Left ventricle myocardium inferior (tissue), 1 donor: ENCODE results near the gene TMEM132D. TPM values are rescaled to one million over a fixed set of nuclear protein-coding genes. Genes with fewer than 3 reads are reported as not detected.

Source experiments
- DNase-seq: peaks from one replicate; pipeline ENCODE4 v3.0.0-alpha.2; 2020
- H3K27ac ChIP-seq: fragments of 200-600 bp; replicated peaks from 2 replicates; pipeline ENCODE4 v1.8.0; 2021
- H3K27me3 ChIP-seq: fragments of 200-600 bp; 2 replicates; pipeline ENCODE4 v1.8.0; 2021; ENCODE audit warnings: low read depth
- H3K36me3 ChIP-seq: fragments of 200-600 bp; 2 replicates; pipeline ENCODE4 v1.8.0; 2021
- H3K4me1 ChIP-seq: fragments of 200-600 bp; 2 replicates; pipeline ENCODE4 v1.8.0; 2021
- H3K4me3 ChIP-seq: fragments of 200-600 bp; 2 replicates; pipeline ENCODE4 v1.8.0; 2021; ENCODE audit warnings: mild to moderate bottlenecking, moderate library complexity
- H3K9me3 ChIP-seq: fragments of 200-600 bp; replicated peaks from 2 replicates; pipeline ENCODE4 v1.8.0; 2021
- intact Hi-C: fragments of 100-400 bp; cut with micrococcal nuclease; formaldehyde crosslinking; loops from one replicate; pipeline ENCODE4 v1.11.0; 2022
- total RNA-seq: library from RNA; stranded (reverse); fragmentation: NEBNext Ultra II Directional; extraction: Animal tissue kit (Norgen Biotek cat#: 25700); gene quantifications from one replicate; pipeline ENCODE4 v1.2.1, GENCODE V29; 2021
- TF ChIP-seq, protein P1 (sequence below): fragments of 200-600 bp; IDR thresholded peaks from 2 replicates; pipeline ENCODE4 v1.8.0; 2021; ENCODE audit warnings: antibody characterized with exemption, mild to moderate bottlenecking, borderline replicate concordance
- donor health status: DM: no; HTN: yes; CAD: no; lungs with severe emphysema.

The TMEM132D gene
- total RNA-seq, 1 donor from 2014 or later = not detected

DNA sequence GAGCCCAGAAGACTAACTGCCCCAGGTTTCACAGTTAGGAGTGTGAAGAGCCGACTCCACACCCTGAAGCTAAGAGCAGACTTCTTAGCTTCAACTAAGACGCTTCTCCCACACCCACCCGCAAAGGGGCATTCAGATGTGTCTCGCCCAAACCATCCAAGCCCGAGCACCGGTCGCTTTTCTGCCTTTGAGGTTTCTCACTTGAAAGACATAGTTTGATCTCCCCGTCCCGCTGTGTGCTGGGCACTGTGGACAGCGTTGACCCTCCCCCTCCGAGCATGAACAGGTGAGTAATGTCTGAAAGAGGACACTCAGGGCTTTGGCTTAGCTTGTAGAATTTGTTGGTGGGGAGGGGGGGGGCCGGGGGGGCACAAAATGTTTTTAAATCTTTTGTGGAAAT, 123.8 kb downstream of the TMEM132D start:
- no peak overlapping the region for H3K4me3 ChIP-seq
- H3K4me1 ChIP-seq = no peaks in the 10 kb centered on the region
- TF ChIP-seq, protein P1, sequence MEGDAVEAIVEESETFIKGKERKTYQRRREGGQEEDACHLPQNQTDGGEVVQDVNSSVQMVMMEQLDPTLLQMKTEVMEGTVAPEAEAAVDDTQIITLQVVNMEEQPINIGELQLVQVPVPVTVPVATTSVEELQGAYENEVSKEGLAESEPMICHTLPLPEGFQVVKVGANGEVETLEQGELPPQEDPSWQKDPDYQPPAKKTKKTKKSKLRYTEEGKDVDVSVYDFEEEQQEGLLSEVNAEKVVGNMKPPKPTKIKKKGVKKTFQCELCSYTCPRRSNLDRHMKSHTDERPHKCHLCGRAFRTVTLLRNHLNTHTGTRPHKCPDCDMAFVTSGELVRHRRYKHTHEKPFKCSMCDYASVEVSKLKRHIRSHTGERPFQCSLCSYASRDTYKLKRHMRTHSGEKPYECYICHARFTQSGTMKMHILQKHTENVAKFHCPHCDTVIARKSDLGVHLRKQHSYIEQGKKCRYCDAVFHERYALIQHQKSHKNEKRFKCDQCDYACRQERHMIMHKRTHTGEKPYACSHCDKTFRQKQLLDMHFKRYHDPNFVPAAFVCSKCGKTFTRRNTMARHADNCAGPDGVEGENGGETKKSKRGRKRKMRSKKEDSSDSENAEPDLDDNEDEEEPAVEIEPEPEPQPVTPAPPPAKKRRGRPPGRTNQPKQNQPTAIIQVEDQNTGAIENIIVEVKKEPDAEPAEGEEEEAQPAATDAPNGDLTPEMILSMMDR = no peak
- DNase-seq = no peak
- H3K9me3 ChIP-seq = peaks cover 23% of the 10 kb centered on the region
- no peaks in the 10 kb centered on the region for H3K36me3 ChIP-seq
- H3K27me3 ChIP-seq = no peaks in the 10 kb centered on the region
- H3K27ac ChIP-seq = no peak overlapping the region
- intact Hi-C loops = no loop called here

DNA sequence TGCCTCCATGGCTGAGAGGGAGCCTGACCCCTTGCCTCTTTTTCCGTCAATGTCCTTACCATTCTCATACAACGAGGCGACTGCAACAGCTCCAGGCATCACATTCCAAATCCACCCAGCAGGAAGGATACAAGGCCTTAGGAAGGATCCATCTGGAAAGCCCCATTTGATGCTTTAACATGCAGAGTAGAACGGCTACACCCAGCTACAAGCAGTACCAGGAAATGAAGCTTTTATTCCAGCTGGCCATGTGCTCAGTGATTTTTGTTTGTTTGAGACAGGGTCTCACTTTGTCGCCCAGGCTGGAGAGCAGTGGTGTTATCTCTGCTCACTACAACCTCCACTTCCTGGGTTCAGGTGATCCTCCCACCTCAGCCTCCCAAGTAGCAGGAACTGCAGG, 124.8 kb downstream of the TMEM132D start:
- no peak overlapping the region for H3K4me3 ChIP-seq
- intact Hi-C loops = no loop called here
- H3K27ac ChIP-seq = no peak overlapping the region
- no peaks in the 10 kb centered on the region for H3K4me1 ChIP-seq
- H3K36me3 ChIP-seq = no peaks in the 10 kb centered on the region
- TF ChIP-seq, protein P1 = no peak
- DNase-seq = no peak
- peaks cover 17% of the 10 kb centered on the region for H3K9me3 ChIP-seq
- no peaks in the 10 kb centered on the region for H3K27me3 ChIP-seq

DNA sequence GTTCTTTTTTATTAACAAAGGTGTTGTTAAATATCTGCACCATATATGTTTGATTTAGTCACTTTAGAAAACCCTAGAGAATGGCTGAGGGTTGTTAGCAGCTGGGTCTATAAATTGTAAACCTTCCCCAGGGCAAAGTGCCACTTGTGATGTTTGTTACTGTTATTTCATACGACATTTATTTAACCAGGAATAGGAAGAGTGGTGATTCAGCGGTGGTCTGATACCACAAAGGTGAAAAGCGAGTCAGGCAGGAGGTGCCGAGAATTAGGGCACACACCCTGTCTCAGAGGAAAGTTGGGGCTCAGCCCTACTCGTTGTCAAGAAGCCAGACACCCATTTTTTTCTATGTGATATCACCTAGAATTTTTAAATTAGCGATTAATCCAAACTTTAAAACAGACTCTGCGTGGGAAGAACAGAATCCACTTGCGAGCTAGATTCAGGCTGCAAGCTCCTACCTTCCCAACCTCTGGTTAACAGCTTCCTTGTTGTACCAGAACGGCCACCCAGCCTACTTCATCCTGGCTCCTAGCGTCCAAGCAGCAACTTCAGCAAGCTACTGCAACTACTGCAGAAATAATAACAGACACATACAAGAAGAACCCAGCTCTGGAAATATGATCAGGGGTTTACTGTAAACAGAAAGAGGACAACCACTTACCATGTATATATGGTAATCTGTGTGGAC, 126.7 kb downstream of the TMEM132D start:
- Histone ChIP-seq H3K4me3 (no peak overlapping the region), H3K4me1 (no peaks in the 10 kb centered on the region), H3K9me3 (peaks cover 10% of the 10 kb centered on the region), H3K36me3 (no peaks in the 10 kb centered on the region), H3K27ac (no peak overlapping the region), H3K27me3 (no peaks in the 10 kb centered on the region)
- TF ChIP-seq, protein P1 = no peak
- intact Hi-C loops = no loop called here
- DNase-seq = no peak

DNA sequence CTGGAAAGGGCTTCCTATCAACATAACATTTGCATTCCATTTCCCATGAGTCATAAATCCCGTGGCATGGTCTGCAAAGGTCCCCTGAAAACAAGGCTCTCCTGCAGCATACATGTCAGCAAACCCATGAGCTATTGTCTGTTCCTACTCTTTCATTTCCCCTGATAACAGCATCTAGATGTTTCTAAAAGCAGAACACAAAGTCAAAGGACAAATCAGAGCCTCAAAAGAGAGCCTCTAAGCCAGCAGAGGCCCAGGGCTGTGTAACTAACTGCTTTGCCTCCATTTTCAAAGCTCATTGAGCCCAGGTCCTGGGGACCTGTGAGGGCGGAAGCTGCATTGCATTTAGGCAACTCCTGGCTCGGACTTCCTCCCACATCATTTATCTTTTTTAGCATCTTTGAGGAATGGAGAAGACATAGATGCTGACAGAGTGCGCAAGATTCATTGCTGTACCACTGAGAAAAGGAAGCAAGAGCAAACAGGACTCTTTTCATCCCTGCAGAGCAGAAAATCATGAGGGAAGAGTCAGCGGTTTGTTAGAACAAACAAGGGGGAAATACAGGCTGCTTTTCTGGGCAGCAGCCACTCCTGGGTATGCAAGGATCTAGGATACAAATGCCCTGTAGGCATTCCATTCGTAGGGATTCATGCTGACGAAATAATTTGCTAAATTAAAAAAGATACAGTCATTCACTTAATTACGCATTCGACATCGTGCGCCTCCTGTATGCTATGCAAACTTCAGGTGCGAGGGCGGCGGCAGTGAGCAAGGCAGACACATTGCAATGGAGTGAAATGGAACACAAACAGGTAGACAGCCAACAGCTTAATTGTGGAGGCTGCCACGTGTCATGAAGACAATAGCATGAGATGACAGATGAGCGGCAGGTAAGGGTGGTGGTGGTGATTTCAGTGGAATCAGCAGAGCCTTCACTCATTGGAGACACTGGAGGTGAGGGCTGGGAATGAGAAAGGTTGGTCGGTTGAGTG, 131.0 kb downstream of the TMEM132D start:
- Histone ChIP-seq H3K36me3 (no peaks in the 10 kb centered on the region), H3K27me3 (peaks cover 18% of the 10 kb centered on the region), H3K4me3 (no peak overlapping the region), H3K4me1 (no peaks in the 10 kb centered on the region), H3K27ac (no peak overlapping the region), H3K9me3 (no peaks in the 10 kb centered on the region)
- intact Hi-C loops = no loop called here
- DNase-seq = no peak
- TF ChIP-seq, protein P1 = no peak

DNA sequence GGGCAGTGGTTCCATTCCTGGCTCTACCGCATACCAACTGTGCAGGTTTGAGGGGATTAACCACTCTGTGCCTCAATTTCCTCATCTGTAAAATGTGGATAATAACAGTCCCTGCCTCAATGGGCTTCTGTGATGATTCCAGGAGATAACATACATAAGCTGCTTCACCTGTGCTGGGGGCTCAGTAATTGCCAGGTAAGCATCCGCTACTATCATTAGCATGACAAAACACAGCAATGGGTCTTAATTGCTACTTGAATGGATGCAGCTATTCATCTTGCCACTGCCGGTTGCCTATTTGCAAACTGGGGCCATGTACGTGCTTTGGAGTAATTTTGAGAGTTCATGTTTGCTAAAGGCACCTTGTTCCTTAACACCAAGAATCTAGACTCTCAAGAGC, 132.6 kb downstream of the TMEM132D start:
- Histone ChIP-seq H3K4me3 (no peak overlapping the region), H3K27me3 (peaks cover 18% of the 10 kb centered on the region), H3K4me1 (no peaks in the 10 kb centered on the region), H3K36me3 (no peaks in the 10 kb centered on the region), H3K9me3 (peaks cover 8% of the 10 kb centered on the region), H3K27ac (no peak overlapping the region)
- no peak for DNase-seq
- TF ChIP-seq, protein P1 = no peak
- intact Hi-C loops = no loop called here
